NCI-H187 treated with DMSO at 0.1 percent for 48 hours (cell line): ENCODE results near the gene PARP3.

Experiments used
- DNase-seq: peaks from one replicate; lab custom pipeline; 2025; lab: John Stamatoyannopoulos, UW

The PARP3 gene

DNA sequence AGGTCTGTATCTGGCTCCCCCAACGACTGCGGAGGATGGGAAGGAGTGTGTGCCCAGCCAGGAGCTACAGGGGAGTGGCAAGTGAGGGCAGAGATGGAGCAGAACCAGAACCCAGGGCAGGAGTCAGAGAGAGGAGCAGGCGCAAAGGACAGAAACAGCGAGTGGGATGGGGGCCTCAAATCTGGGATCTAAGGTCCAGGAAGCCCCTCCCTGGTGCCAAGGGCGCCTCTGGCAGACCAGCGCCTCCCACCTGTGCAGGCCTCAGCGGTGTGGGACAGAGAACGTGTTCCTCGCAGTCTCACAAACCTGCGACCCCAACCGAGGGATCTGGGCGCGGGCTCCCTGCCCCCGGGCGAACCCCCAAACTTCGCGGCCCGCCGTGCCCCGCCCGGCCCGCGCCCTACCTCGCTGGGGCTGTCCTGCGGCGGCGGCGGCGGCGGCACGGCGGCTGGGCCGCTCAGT, 24.8 kb downstream of the PARP3 start:
- DNase-seq = no peak

DNA sequence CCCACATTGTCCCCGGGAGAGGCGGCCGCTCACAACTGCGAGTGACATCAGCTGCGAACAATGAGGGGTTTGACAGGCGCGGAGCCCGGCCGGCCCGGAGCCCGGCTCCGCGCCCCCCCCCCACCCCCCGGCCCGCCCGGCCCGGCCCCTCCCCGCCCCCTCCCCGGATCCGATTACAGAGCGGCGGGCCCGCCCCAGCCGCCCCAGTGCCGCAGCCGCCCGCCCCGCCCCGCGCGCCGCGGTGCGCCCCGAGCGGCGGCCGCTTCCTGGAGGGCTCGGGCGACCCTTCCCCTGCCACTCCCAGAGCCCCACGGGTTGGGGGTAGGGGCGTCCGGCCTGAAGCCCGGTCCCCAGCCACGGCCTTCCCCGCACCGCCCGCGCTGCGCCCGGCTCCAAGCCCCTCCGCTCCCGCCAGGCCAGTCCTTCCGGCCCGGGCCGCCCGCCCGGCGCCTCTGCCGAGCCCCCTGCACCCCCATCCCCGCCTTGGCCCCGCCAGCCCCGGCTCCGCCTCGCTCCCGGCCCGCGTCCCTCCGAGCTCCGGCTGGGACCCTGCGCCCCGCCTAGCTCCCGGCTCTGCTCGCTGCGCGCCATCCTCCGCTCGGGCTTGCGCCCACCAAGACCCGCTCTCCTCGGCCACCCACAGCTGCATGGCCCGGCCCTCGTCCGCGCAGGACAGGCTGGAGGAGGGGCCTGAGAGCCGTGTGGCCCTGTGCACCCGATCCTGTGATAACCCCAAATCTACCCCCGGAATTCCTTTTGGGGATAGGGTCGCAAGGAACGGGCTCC, 25.4 kb downstream of the PARP3 start, which contains the start of gene PCBP4:
PCBP4 (minus strand) TSS at position 71 of the 786 bp plus-strand sequence. CDS start 6,214 bp downstream, outside the sequence.
- no peak for DNase-seq

DNA sequence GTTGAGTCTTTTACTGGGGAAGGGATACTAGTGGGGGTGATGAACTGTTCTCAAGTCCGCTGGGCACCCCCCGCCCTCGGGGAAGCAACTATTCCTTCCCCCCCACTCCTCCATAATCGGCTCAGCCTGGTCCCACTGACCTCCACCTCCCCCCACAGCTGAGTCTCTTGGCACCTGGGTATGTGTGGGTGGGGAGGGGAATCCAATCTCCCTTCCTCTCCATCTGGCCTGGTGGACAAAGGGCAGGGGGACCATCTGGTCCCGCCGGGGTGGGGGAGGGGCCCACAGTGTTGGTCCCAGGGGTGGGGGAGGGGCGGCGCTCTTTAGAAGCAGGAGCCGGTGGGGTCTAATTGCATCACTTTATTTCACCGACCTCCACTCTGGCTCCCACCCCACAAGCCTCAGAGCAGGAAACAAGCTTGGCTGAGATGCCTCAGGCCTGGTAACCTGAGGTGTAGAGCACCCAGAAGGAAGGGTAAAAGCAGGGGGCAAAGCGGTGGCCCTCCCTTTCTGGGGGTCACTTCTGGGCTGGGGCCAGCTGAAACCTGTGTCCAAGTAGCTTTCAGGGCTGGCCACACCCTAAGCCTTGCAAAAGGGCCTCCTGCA, 26.1 kb downstream of the PARP3 start:
- no peak for DNase-seq

DNA sequence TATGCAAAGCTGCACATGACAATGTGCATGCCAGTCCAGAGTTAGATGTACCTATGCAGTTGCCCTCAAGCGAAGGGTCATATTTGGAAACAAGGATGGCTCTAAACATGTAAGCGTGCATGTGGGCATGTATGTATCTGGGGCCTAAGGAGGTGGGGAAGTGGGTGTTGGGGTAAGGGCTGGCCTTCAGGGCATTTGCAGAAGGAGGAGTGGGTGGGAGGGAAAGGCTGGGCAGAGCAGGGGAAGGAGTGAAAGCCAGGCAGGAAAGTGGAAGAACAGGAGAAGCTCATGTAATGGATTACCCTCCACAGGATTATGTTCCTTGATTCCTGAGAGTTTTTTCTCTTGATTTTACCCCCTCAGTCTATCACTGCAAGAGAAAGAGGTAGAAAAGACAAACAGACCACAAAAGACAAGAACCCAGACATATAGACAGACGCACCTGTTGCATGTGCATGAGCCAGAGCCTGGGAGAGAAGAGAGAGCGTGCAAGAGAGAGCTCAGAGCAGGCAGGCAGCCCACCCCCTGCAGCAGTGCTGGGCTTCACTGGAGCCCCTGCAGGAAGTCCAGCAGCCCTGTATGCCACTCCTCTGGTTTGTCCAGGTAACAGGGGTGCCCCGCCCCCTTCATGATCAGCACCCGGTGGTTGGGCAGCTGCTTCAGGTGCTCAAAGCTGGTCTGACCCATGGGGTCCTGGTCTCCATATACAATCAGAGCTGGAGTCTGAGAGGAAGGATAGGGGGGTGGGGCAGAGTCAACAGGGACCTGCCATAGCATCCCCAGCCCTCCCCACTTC, 26.9 kb downstream of the PARP3 start:
- no peak for DNase-seq

DNA sequence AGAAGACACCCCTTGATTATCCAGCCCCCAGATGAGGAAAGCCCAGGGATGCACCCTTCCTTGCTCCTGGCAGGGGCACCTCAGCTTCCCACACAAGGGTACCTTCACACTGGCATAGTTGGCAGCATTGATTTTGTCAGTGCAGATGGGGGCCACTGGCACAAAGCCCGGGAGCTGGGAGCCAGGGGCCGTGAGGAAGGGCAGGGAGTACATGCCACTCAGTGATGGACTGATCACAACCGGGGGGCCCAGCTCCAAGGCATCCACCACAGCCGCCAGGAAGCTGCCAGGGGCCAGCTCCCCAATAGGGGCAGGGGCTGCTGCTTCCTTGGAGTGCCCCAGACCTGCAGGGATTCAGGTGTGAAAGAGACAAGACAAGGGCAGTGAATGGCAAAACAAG, 27.7 kb downstream of the PARP3 start:
- no peak for DNase-seq

DNA sequence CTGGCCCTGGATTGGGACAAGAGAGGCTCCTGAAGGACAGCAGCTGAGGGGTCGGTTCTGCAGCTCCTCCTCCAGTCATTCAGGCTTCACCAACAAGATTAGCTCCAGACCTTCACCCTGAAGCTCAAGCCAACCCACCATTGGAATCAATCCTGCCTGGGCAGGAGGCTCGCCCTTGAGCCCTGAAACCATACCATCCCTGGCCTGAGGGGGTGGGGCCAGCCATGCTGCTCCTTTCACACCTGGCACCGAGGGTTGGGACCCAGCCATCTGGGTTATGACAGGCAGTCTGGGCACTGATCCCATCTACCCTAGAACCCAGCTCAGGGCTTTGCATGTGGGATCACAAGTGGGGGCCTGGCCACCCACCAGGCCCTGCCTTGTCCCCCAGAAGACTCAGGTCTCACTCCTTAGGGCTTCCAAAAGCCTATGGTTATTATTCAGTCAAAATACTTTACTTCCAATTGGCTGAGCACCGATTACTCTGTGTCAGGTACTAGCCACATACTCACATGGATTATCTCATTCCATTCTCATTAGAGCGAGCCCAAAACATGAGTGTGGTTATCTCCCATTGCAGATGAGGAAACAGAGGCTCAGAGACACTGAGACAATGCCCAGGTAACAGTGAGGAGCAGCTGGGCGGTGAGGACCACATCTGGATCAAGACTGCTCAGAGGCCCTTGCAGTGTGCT, 28.6 kb downstream of the PARP3 start:
- DNase-seq = no peak

DNA sequence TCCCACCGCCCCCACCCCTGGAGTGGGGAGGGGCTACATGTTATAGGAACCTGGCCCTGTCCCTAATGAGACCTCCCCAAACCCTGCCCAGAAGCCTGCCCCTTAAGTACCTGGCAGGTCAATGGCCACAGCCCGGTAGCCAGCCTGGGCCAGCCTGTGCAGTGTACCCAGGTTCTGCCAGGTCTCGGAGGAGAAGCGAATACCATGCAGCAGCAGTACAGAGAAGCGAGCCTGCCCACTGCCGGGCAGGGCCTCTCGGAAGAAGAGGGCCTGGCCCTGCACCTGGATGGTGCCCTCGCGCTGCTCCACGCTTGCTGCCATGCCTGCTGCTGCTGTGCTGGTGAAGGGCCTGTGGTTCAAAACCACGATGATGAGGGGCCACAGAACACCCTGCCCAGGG, 29.2 kb downstream of the PARP3 start:
- DNase-seq = no peak

DNA sequence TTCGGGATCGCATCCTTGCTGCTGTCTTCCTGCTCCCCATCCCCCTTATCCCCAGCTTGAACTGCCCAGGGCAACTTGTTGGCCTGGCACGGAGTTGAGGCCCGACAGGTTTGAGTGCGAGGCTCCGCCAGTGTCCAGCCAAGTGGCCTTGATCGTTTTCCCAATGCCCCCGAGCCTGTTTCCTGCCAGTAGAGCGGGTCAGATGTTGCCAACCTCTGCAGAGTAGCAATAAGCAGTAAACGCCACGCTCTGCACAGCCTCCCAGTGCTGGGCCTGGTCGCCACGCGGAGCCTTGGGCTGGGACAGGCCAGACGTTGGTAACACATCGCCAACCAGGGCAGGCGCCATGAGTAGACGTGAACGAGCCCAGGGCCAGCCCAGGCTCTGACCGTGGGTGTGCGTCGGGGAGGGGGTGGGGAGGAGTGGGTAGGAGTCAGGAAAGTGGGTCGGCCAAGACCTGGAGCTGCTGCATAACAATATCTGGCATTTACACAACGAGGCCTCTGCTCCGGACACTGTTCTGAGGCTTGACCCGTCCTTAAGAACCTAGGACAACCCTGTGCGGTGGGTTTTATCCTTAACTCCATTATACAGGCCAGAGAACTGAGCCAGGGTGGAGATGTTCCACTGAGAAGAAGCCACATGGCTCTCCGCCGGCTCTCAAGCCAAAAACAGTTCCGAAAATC, 32.3 kb downstream of the PARP3 start:
- no peak for DNase-seq

DNA sequence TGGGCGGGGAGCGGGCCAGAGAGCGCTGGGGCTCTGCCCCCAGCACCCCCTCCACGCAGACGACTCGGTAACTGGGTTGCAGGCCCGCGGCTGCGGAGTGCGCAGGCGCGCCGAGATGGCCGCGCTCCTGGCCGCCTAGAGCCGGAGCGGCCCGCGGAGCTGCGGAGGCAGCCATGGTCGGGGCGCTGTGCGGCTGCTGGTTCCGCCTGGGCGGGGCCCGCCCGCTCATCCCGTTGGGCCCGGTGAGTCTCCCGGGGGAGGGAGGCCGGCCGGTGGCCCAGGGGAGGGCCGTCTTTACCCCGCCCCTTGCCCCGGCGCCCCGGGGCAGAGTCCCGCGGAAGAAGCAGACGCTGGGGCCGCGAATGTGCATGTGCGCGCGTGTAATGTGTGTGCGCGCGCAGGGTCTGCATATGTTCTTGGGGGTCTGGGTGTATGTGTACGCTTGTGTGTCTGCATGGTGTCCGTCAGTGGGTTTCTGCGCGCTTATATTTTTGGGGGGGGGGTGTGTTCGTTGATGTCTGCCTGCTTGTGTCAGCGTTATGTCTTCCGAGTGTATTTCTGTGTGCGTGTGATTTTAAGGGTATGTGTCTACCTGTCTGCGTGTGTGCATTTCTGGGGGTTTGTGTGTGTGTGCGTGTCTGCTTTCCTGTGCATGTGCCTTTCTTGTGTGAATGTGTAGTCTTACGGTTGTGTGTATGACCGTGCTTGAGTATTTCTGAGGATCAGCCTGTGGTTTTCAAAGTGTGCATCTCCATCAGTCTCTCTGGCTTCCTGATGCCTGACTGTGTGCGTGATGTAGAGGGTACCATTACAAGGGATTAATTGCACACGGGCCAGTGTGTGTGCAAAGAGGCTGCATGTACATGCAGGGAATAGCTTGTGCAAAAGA, 33.0 kb downstream of the PARP3 start, which contains the start of gene ABHD14A:
ABHD14A (plus strand) TSS at position 102 of the 889 bp plus-strand sequence; CDS start at position 174, 72 bp downstream.
- no peak for DNase-seq

DNA sequence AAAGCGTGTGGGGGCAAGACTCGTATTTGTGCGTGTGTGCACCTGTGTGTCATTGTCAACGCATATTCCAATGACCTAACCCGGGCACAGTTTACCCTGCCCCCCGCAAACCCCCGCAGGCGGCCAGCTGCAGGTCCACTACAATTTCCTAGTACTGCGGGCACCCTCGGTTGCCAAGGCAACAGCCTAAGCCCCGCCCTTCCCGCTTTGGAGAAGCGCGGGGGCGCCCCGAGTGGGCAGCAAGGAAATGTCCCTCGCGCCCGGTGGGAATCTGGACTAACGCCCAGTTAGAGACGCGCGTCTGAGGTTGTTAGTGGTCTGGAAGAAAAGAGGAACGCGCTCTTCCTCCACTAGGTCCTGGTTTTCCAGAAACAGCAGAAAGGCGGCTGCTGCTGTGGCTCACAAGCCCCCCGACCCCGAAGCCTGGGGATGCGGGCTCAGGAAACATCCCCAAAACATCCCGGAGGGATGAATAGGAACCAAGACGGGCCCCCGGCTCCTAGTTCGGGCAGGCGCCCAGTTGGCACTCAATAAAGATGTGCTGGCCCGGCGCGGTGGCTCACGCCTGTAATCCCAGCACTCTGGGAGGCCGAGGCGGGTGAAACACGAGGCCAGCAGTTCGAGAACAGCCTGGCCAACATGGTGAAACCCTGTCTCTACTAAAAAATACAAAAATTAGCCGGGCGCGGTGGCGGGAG, 33.8 kb downstream of the PARP3 start:
- no peak for DNase-seq

DNA sequence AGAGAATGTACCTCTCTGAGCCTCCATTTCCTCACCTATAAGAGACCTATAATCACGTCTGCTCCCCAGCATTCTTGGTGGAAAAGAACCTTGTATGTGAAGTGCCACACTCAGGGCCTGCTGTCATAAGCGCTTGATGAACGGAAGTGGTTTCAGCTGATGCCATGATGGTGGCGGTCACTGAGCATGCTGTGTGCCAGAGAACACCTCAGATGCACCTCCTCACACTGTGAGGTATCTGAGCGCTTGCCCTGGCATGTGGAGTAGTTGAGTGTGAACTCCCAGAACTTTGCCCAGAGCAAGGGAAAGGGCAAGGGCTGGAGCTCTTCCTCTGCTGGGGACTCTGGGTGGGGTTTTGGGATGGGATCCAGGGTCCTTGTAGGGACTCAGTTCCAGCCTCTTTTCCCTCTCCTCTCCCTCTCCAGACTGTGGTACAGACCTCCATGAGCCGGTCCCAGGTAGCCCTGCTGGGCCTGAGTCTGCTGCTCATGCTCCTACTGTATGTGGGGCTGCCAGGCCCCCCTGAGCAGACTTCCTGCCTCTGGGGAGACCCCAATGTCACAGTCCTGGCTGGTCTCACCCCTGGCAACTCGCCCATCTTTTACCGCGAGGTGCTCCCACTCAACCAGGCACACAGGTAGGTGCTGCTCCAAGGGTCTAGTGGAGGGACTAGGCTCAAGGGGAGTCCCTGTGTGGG, 35.4 kb downstream of the PARP3 start:
- no peak for DNase-seq

DNA sequence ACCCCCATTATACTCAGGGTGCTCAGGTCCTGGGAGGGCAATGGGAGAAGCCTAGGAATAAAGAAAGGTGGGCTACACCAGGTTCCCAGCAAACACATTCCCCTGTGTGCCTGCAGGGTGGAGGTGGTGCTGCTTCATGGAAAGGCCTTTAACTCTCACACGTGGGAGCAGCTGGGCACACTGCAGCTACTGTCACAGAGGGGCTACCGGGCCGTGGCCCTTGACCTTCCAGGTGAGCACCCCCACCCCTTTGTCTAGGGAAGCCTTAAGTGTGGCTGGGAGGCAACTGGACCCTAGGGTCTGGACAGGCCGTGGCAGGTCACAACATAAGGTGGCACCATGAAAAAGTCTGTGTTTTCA, 36.0 kb downstream of the PARP3 start:
- no peak for DNase-seq

DNA sequence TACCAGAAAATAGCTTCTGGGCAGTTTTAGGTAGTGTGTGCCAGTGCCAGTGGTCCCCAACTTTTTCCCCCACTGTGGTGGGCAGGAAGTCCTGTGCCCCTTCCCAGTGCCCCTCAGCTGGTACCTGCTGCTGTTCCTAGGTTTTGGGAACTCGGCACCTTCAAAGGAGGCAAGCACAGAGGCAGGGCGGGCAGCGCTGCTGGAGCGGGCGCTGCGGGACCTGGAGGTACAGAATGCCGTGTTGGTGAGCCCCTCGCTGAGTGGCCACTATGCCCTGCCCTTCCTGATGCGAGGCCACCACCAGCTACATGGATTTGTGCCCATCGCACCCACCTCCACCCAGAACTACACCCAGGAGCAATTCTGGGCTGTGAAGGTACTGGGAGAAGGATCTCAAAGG, 38.1 kb downstream of the PARP3 start:
- no peak for DNase-seq

DNA sequence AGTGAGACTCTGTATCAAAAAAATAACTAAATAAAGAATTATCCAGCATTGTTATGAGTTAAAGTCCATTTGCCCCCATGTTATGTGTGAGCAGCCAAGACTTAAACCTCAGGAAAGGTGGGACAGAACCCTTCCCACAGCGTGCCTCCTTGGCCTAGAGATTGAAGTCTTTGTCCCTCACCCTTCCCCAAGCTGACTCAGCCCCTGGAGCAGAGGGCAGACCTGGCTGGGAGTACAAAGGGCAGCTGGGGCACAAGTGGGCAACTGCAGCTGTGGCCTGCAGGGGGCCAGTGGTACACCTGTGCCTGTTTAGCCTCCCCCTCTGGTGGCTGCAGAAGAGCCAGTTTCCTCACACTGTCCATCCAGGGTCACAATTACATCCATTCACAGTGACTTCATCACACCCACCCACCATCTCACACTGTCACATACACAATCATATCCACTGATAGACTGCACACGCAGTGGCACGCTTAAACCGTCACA, 40.2 kb downstream of the PARP3 start:
- DNase-seq = no peak

DNA sequence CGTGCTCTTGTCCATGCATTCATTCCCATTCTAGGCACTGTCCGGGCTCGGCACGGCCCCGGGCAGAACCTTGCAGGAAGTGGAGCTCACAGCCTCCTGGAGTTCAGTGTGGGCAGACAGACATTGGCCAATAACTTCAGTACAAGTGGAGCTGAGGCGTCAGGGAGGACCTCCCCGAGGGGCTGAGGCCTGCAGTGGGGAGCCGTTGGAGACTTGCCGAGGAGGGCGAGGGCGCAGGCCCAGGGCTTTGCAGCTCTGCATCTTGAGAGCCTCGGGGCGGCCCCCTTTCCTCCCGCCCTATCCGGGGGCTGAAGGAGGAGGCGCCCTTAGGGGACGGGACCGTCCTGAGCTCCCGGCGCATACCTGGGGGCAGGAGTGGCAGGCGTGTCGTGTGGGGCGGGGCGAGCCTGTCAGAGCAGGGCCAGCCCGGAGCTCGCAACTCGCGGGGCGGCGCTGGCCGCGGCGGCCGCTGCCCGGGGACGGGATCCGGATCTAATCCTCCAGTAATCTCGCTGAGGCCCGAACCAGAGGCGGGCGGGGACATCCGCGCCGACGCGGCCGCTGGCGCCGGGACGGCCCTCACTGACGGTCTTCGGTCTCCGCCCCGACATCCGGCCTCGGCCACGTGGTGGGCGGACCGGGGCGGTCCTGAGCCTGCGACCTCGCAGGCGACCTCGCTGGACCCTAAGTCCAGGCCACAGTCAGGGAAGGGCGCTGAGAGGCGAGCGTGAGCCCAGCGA, 40.8 kb downstream of the PARP3 start, which contains the start of gene ACY1:
ACY1 (plus strand) TSS at position 698 of the 740 bp plus-strand sequence. CDS start 530 bp downstream, outside the sequence.
- DNase-seq = no peak

DNA sequence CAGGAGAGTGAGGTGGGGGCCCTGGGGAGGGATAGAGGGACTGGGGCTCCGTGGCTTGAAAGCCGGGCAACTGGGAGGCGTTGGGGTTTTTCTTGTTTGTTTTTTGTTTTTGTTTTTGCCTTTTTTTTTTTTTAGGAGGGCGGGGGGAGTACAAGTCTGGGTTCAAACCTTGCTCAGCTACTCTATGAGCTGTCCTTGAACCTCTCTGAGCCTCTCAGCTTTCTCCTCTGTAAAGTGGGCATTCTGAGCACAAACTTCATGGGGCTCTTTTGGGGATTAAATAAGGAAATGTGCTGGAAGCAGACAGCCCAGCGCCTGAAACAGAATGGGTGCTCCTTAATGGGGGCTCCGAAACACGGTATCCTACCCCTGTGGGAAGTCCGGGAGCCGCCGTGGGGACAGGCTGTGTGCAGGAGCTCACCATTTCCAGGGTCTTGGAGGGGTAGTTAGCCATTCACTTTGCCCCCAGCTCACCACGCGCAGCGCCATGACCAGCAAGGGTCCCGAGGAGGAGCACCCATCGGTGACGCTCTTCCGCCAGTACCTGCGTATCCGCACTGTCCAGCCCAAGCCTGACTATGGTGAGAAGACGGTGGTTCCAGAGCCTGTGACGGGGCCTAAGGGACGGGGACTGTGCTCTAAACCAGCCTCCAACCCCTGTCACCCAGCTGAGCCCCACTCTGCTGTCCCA, 41.6 kb downstream of the PARP3 start:
- no peak for DNase-seq

DNA sequence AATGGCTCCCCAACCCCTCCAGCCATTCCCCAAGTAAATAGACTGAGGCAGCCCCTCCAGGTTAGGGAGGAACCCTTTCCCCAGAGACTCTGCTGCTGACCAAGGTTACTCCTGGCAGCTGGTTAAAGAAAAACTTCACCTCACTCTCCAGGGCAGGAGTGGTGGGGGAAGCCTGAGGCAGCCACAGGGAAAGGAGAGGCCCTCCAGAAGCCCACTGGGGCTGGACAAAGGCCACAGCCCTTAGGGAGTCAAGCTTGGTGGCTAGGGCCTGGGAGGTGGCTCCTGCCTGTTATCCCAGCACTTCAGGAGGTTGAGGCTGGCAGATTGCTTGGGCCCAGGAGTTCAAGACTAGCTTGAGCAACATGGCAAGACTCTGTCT, 42.1 kb downstream of the PARP3 start:
- no peak for DNase-seq

DNA sequence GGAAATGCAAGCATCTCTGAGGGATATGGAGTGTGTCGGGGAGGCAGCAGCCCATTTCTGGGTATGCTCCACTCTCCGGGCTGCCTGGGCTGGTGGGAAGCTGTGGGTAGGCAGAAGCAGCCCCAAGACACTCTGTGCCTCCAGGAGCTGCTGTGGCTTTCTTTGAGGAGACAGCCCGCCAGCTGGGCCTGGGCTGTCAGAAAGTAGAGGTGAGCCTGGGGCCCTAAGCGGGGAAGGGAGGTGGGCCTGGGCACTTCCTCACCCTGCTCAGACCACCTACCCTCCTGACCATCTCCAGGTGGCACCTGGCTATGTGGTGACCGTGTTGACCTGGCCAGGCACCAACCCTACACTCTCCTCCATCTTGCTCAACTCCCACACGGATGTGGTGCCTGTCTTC, 42.9 kb downstream of the PARP3 start:
- no peak for DNase-seq
